CD4-positive, alpha-beta T cell treated with Interleukin-17A for 4 hours (primary cell): ENCODE data around the gene IFRD1.
"Not testable (repeated sequence)": the region's sequence is repeated elsewhere in the genome, so short reads cannot be mapped to it uniquely, and the experiment has no call there.

Experiments
- DNase-seq: peaks from one replicate; pipeline ENCODE4 v3.0.0-alpha.2; 2020; ENCODE audit warnings: mixed read lengths

The IFRD1 gene

GRCh38 chr7:112444505-112444904 lies 5.8 kb upstream of the IFRD1 start:
- DNase-seq = no peak

DNA sequence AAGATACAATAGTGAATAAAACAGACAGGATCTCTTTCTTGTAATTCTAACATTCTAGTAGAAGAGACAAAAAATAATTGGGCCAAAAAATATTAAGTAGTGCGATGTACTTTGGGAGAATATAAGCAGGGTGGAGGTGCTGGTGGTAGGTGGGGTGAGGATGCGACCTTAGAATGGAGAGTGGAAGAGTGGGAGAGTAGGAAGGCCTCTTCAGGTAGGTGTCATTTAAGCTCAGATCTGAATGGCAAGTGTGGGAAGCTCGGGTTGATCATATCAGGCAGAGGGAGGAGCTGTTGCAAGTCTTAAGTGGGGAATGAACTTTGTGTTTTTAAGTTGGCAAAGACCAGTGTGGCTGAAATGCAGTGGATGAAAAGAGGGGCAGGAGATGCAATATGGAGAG lies 3.8 kb upstream of the IFRD1 start:
- DNase-seq = no peak

- no peak for DNase-seq
These were observed 2.9 kb upstream of the IFRD1 start for GRCh38 chr7:112447406-112447805.

- no peak for DNase-seq
These were observed 1.9 kb upstream of the IFRD1 start for GRCh38 chr7:112448381-112448780.

GRCh38 chr7:112448891-112449290 lies 1.4 kb upstream of the IFRD1 start:
- DNase-seq = no peak

DNA sequence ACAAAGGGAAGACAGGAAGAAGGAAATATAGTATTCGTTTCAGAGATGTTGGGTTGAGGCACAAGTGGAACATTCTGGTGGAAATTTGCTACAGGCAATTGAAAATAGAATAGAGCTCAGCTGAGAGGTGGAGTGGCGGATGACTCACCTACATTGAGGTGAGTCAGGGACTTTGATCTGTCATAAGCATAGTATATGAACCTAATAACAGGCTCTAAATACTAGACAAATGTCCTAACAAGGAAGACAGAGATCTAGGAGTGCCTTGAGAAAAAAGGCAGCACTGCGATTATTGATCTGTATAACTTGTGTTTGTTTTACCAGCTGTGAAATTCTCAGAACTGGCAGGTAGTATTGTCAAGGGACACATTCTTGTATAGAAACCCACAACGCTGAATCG lies 907 bp upstream of the IFRD1 start:
- DNase-seq = peak; percentile 73

GRCh38 chr7:112450807-112451761 lies 824 bp downstream of the IFRD1 start:
- DNase-seq = peak; percentile 86

DNA sequence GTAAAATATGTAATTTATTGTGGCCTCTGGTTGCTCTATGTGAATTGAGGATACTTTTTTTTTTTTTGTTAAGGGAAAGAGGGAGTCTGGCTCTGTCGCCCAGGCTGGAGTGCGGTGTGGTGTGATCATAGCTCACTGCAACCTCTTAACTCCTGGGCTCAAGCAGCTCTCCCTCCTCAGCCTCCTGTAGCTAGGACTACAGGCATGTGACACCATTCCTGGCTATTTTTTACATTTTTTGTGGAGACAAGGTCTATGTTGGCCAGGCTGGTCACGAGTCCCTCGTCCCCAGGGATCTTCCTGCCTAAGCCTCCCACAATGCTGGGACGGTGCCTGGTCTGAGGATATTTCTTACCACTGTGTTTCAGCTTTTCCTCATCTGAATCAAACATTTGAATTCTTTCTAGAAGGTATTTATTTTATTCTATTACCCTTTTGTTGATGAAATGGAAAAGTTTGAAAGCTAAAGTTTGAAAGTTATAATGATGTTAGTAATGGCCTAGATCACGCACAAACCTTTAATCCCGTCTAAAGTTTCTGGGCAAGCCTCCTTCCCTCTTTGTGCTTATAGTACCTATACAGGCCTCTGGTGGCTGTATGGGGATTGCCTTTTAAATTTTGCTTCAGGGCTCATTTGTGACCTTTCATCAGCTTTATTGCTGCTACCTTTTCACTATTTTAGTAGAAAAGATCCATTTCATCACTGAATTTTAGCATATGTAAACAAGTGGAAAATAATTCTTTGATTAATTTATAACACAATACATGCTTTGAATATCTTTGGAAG lies 2.0 kb downstream of the IFRD1 start:
- no peak for DNase-seq

- DNase-seq = no peak
These were observed 3.4 kb downstream of the IFRD1 start for GRCh38 chr7:112453505-112454171.

GRCh38 chr7:112454191-112454590 lies 3.9 kb downstream of the IFRD1 start:
- not testable (repeated sequence) for DNase-seq

GRCh38 chr7:112459645-112460044 lies 9.4 kb downstream of the IFRD1 start:
- DNase-seq = no peak

GRCh38 chr7:112462236-112462635 lies 12.0 kb downstream of the IFRD1 start:
- no peak for DNase-seq

GRCh38 chr7:112467867-112468266 lies 17.6 kb downstream of the IFRD1 start:
- no peak for DNase-seq

- DNase-seq = no peak
These were observed 19.9 kb downstream of the IFRD1 start for GRCh38 chr7:112470194-112470593.

GRCh38 chr7:112476390-112477052 lies 26.3 kb downstream of the IFRD1 start:
- no peak for DNase-seq

GRCh38 chr7:112481121-112481736 lies 31.0 kb downstream of the IFRD1 start:
- no peak for DNase-seq

GRCh38 chr7:112481833-112482670 lies 31.8 kb downstream of the IFRD1 start:
- DNase-seq = no peak

DNA sequence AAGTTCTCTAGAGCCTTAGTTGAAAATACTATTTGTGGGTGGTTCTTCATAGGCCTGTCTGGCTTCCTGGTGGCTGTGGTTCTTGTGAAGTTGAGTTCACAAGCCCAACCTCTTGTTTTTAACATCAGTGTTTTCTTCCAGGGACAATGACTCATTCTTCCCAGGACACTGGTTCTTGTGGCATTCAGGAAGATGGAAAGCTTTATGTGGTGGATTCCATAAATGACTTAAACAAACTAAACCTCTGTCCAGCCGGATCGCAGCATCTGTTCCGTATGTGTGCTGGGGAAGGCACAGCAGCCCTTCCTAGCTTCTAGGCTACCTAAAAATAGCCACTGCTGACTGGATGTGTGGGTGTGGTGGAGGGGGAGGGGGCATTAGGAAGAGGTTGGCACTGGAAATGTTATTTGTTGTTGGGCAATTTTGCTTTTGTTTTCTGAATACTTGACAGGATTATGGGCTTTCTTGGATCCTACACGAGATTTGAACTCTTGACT lies 34.5 kb downstream of the IFRD1 start:
- no peak for DNase-seq

GRCh38 chr7:112485766-112486165 lies 35.5 kb downstream of the IFRD1 start:
- no peak for DNase-seq

- DNase-seq = no peak
These were observed 37.4 kb downstream of the IFRD1 start for GRCh38 chr7:112487457-112488263.

DNA sequence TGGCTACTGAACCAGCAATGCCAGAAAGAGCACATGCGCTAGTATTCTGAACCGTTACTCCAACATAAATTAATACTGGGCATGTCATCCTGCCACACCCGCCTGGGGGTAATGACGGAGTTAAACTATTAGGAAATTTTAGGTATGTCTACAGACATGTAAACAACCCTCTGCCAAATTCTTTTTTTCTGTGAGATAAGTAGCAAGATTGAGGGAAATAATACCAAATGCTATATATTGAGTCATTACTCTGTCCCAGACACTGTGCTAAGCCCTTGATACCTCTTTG lies 37.9 kb downstream of the IFRD1 start:
- no peak for DNase-seq
